Activated B cell treated with CpG ODN at 0.5 μM for 24 hours (primary cell): ENCODE measurements around the gene RAB7A. TPM values are rescaled to one million over a fixed set of nuclear protein-coding genes. Genes with fewer than 3 reads are reported as not detected.

Experiments used
- ATAC-seq: fragments of 200-7000 bp; cut with Tn5 transposase; one replicate; pipeline ENCODE4 v1.10.0; 2021; ENCODE audit warnings: low read depth, mild to moderate bottlenecking, moderate library complexity
- CTCF ChIA-PET: fragments of 350-600 bp; sonication (Branson Sonifier 250); formaldehyde crosslinking; loops from one replicate; lab custom pipeline; 2021; ENCODE audit warnings: antibody characterized with exemption; lab: Charles Lee
- POLR2A ChIA-PET: fragments of 350-600 bp; sonication (Branson Sonifier 250); formaldehyde crosslinking; loops from one replicate; lab custom pipeline; 2021; ENCODE audit warnings: antibody characterized with exemption; lab: Charles Lee
- DNase-seq: peaks from one replicate; pipeline ENCODE4 v3.0.0; 2022
- H3K27ac Mint-ChIP-seq: one replicate; pipeline ENCODE4 v1.8.0; 2020; ENCODE audit warnings: mixed read lengths
- H3K27me3 Mint-ChIP-seq: one replicate; pipeline ENCODE4 v1.8.0; 2021; ENCODE audit warnings: mixed read lengths
- H3K36me3 Mint-ChIP-seq: one replicate; pipeline ENCODE4 v1.8.0; 2021; ENCODE audit warnings: low read depth, mixed read lengths
- H3K4me1 Mint-ChIP-seq: one replicate; pipeline ENCODE4 v1.8.0; 2021; ENCODE audit warnings: mixed read lengths
- H3K4me3 Mint-ChIP-seq: one replicate; pipeline ENCODE4 v1.8.0; 2020; ENCODE audit warnings: mild to moderate bottlenecking, mixed read lengths
- H3K9me3 Mint-ChIP-seq: one replicate; pipeline ENCODE4 v1.8.0; 2020; ENCODE audit warnings: mixed read lengths
- intact Hi-C: fragments of 100-400 bp; cut with micrococcal nuclease; formaldehyde crosslinking; loops from one replicate; pipeline ENCODE4 v1.15.1; 2024
- total RNA-seq: library from RNA; stranded (reverse); gene quantifications from 2 replicates; pipeline ENCODE4 v1.2.3, GENCODE V29; 2022
- TF ChIP-seq, protein P1 (sequence below): fragments of 200-600 bp; IDR thresholded peaks from one replicate; pipeline ENCODE4 v1.8.0; 2022; ENCODE audit warnings: antibody characterized with exemption, mild to moderate bottlenecking

RAB7A gene
- total RNA-seq, 1 donor from 2014 or later: 169 TPM

DNA sequence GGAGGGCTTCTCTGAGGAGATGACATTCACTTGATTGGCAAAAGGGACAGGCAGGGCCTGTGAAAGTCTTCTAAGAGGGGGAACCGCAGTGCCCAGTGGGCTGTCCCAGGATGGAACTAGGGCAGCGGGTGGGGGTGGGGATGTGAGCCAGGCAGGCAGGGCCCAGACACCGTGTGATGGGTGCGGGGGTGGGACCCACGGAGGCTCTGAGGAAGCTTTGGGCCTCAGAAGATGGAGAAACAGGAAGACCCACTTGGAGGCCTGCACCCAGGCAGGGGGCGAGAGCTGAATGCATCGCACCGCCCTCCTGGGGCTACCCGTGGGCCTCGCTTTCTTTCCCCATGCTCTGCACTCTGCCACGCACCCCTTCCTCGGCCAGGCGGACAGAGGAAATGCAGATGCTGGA is 120.5 kb downstream of the RAB7A start:
- TF ChIP-seq, protein P1, sequence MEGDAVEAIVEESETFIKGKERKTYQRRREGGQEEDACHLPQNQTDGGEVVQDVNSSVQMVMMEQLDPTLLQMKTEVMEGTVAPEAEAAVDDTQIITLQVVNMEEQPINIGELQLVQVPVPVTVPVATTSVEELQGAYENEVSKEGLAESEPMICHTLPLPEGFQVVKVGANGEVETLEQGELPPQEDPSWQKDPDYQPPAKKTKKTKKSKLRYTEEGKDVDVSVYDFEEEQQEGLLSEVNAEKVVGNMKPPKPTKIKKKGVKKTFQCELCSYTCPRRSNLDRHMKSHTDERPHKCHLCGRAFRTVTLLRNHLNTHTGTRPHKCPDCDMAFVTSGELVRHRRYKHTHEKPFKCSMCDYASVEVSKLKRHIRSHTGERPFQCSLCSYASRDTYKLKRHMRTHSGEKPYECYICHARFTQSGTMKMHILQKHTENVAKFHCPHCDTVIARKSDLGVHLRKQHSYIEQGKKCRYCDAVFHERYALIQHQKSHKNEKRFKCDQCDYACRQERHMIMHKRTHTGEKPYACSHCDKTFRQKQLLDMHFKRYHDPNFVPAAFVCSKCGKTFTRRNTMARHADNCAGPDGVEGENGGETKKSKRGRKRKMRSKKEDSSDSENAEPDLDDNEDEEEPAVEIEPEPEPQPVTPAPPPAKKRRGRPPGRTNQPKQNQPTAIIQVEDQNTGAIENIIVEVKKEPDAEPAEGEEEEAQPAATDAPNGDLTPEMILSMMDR: no peak
- no peaks in the 10 kb centered on the region for H3K9me3 Mint-ChIP-seq
- H3K27me3 Mint-ChIP-seq: no peaks in the 10 kb centered on the region
- ATAC-seq (peak; percentile 13), DNase-seq (no peak)
- peak overlapping the region; percentile 88 for H3K4me3 Mint-ChIP-seq
- intact Hi-C loops: loop anchor here (1.0 to 2.0 kb wide), 6 partner anchors 32 to 420 kb away; partner anchors contain the start of gene ACAD9
- ChIA-PET CTCF (interaction anchor here (0.9 to 2.6 kb wide), 4 partner anchors 47 to 228 kb away, joined by 4 to 15 read pairs (median 4); partner anchors contain the start of gene RPN1), POLR2A (interaction anchor here (1.8 to 1.9 kb wide), 2 partner anchors 33 to 166 kb away, joined by 5 to 13 read pairs; partner anchors contain the start of gene ACAD9)
- no peaks in the 10 kb centered on the region for H3K36me3 Mint-ChIP-seq
- H3K27ac Mint-ChIP-seq: peak overlapping the region; percentile 36
- peaks cover 10% of the 10 kb centered on the region for H3K4me1 Mint-ChIP-seq

- intact Hi-C loops: loop anchor here (2.0 kb wide), 4 partner anchors 31 to 421 kb away; partner anchors contain the start of gene ACAD9
- no peak overlapping the region for H3K4me3 Mint-ChIP-seq
- peaks cover 10% of the 10 kb centered on the region for H3K4me1 Mint-ChIP-seq
- ChIA-PET POLR2A (interaction anchor here (0.7 kb wide), 1 partner anchor 1264 kb away, joined by 3 read pairs; no protein-coding TSS in a partner anchor), CTCF (interaction anchor here (1.2 to 2.6 kb wide), 2 partner anchors 167 to 230 kb away, joined by 3 to 15 read pairs; no protein-coding TSS in a partner anchor)
- DNase-seq (no peak), ATAC-seq (no peak)
- H3K36me3 Mint-ChIP-seq: no peaks in the 10 kb centered on the region
- no peaks in the 10 kb centered on the region for H3K9me3 Mint-ChIP-seq
- no peak overlapping the region for H3K27ac Mint-ChIP-seq
- no peaks in the 10 kb centered on the region for H3K27me3 Mint-ChIP-seq
- TF ChIP-seq, protein P1: no peak
Measured at GRCh38 chr3:128847666-128848370, 121.8 kb downstream of the RAB7A start.

GRCh38 chr3:128848936-128849335 is 123.0 kb downstream of the RAB7A start:
- DNase-seq (no peak), ATAC-seq (no peak)
- H3K27ac Mint-ChIP-seq: no peak overlapping the region
- TF ChIP-seq, protein P1: no peak
- ChIA-PET CTCF (no interaction called here), POLR2A (no interaction called here)
- H3K27me3 Mint-ChIP-seq: no peaks in the 10 kb centered on the region
- H3K4me3 Mint-ChIP-seq: no peak overlapping the region
- intact Hi-C loops: no loop called here
- H3K36me3 Mint-ChIP-seq: no peaks in the 10 kb centered on the region
- H3K4me1 Mint-ChIP-seq: peaks cover 10% of the 10 kb centered on the region
- H3K9me3 Mint-ChIP-seq: no peaks in the 10 kb centered on the region

GRCh38 chr3:128849911-128850455 is 124.0 kb downstream of the RAB7A start:
- peaks cover 10% of the 10 kb centered on the region for H3K4me1 Mint-ChIP-seq
- ATAC-seq: no peak
- H3K36me3 Mint-ChIP-seq: no peaks in the 10 kb centered on the region
- intact Hi-C loops: no loop called here
- TF ChIP-seq, protein P1: no peak
- no peak overlapping the region for H3K27ac Mint-ChIP-seq
- no peaks in the 10 kb centered on the region for H3K27me3 Mint-ChIP-seq
- H3K4me3 Mint-ChIP-seq: no peak overlapping the region
- H3K9me3 Mint-ChIP-seq: peaks cover 5% of the 10 kb centered on the region
- DNase-seq: no peak
- POLR2A ChIA-PET: no interaction called here
- CTCF ChIA-PET: no interaction called here

DNA sequence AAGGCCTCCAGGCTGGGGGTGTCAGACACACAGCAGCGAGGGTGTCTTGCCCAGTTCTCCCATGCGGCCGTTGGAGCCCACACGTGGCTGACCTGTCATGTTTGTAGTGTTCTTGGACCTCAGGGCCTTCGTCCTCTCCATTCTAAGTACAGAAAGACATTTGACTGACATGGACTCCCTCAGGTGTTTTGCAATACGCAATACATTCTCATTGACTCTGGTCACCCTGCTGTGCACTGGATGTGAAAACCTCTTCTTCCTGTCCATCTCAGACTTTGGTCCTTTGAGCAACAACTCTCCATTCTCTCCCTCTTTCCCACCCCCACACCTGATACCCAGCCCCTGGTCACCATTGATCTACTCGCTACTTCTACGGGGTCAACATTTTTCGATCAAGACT is 124.6 kb downstream of the RAB7A start:
- Mint-ChIP-seq H3K4me3 (no peak overlapping the region), H3K27ac (no peak overlapping the region), H3K27me3 (no peaks in the 10 kb centered on the region), H3K36me3 (no peaks in the 10 kb centered on the region), H3K4me1 (peaks cover 7% of the 10 kb centered on the region), H3K9me3 (peaks cover 8% of the 10 kb centered on the region)
- ChIA-PET POLR2A (no interaction called here), CTCF (no interaction called here)
- TF ChIP-seq, protein P1: no peak
- intact Hi-C loops: no loop called here
- no peak for DNase-seq
- ATAC-seq: no peak
